ENCODE results near the gene APBA3.

The APBA3 gene

GRCh38 chr19:3712663-3713611, 48.6 kb downstream of the APBA3 start:
- no peak for DNase-seq

GRCh38 chr19:3710265-3710812, 51.2 kb downstream of the APBA3 start:
- DNase-seq, result peak; percentile 48

GRCh38 chr19:3708207-3708931, 53.1 kb downstream of the APBA3 start, which contains the start of gene TJP3:
Gene TJP3, plus strand, starts transcription at chr19:3708384. Its CDS starts 20,049 bp downstream, at chr19:3728433.
- DNase-seq, result no peak

- DNase-seq, result no peak
These were observed 53.7 kb downstream of the APBA3 start for GRCh38 chr19:3707868-3708206.

GRCh38 chr19:3701200-3701599, 60.3 kb downstream of the APBA3 start:
- DNase-seq, result no peak
